PC-9 (cell line): Measurements from ENCODE around the gene CBY3.

Experiments used
- EZH2 ChIP-seq: fragments of 200-600 bp; sonication (generic); IDR thresholded peaks from 2 replicates; pipeline ENCODE4 v1.8.0; 2017; ENCODE audit warnings: antibody characterized with exemption, low read depth
- TF ChIP-seq, protein P1 (sequence below): fragments of 200-600 bp; sonication (generic); conservative IDR thresholded peaks from 2 replicates; pipeline ENCODE4 v1.6.1; 2017; ENCODE audit warnings: mixed run types, antibody characterized with exemption, mild to moderate bottlenecking, moderate library complexity

DNA sequence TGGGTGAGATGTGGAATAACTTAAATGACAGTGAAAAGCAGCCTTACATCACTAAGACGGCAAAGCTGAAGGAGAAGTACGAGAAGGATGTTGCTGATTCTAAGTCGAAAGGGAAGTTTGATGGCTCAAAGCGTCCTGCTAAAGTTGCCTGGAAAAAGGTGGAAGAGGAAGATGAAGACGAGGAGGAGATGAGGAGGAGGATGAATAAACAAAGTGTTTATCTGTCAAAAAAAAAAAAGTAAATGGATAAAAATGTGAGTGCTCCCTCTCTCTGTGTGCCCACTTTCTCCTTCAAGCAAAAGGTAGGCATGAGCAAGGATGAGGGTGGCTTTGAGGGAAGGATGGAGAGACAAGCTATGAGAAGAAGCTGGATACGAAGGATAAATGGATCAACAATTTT is 13.7 kb upstream of the CBY3 start:
- TF ChIP-seq, protein P1, sequence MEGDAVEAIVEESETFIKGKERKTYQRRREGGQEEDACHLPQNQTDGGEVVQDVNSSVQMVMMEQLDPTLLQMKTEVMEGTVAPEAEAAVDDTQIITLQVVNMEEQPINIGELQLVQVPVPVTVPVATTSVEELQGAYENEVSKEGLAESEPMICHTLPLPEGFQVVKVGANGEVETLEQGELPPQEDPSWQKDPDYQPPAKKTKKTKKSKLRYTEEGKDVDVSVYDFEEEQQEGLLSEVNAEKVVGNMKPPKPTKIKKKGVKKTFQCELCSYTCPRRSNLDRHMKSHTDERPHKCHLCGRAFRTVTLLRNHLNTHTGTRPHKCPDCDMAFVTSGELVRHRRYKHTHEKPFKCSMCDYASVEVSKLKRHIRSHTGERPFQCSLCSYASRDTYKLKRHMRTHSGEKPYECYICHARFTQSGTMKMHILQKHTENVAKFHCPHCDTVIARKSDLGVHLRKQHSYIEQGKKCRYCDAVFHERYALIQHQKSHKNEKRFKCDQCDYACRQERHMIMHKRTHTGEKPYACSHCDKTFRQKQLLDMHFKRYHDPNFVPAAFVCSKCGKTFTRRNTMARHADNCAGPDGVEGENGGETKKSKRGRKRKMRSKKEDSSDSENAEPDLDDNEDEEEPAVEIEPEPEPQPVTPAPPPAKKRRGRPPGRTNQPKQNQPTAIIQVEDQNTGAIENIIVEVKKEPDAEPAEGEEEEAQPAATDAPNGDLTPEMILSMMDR = no peak
- no peak for TF ChIP-seq EZH2
